Measurements from ENCODE around the gene RGPD8. TPM values are rescaled to one million over a fixed set of nuclear protein-coding genes. Genes with fewer than 3 reads are reported as not detected.
"Not testable (repeated sequence)": the region's sequence is repeated elsewhere in the genome, so short reads cannot be mapped to it uniquely, and the experiment has no call there.

Gene RGPD8
- total and polyA plus RNA-seq, 9 donors: 0.70 to 23.5 (median 15.7) TPM

DNA sequence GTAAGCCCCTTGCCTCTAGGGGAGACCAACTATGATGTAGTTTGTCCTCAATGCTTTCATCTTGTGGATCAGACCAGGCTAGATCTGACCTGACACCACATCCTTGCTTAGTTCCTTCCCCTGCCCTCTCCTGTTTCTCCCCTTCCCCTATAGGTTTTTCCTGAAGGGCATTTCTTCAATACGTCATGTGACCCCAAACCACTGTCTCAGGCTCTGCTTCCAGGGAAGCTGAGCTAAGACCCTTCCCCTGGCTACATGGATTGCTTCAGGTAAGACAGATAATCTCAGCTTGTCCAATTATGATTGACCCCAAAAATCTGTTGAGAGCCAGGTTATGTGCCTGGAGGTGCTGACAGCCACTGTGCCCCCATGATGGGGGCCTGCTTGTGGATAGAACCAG is 25.9 kb upstream of the RGPD8 start:
- TF ChIP-seq POLR2A (IDR thresholded peaks at IDR 0.05) (no peak), CTCF (IDR thresholded peaks at IDR 0.05) (no peak)
- intact Hi-C loops (cut with DNase I): no loop called here
- no peak for DNase-seq
- no peak overlapping the region for H3K27ac ChIP-seq
- no peaks in the 10 kb centered on the region for H3K9me3 ChIP-seq
- no peaks in the 10 kb centered on the region for H3K36me3 ChIP-seq
- no peaks in the 10 kb centered on the region for H3K4me1 ChIP-seq (ENCODE audit: insufficient read depth)
- WGBS, 3 donors: 87 to 97% (median 89%) methylated on average over 1 of the region's 1 CpG
- no peaks in the 10 kb centered on the region for H3K27me3 ChIP-seq
- H3K4me3 ChIP-seq: no peak overlapping the region

- intact Hi-C loops (cut with DNase I): no loop called here
These were observed 21.1 kb upstream of the RGPD8 start for GRCh38 chr2:112454586-112454985.

GRCh38 chr2:112451317-112451716 is 17.9 kb upstream of the RGPD8 start:
- no peak overlapping the region for H3K27ac ChIP-seq
- H3K4me1 ChIP-seq (ENCODE audit: insufficient read depth): no peaks in the 10 kb centered on the region
- no peak overlapping the region for H3K4me3 ChIP-seq
- WGBS, 3 donors: 89 to 100% (median 99%) methylated on average over 1 of the region's 1 CpG
- no peaks in the 10 kb centered on the region for H3K27me3 ChIP-seq
- DNase-seq: no peak
- H3K9me3 ChIP-seq: peaks cover 0 to 2% of the 10 kb centered on the region in 2 donors
- intact Hi-C loops (cut with DNase I): no loop called here
- TF ChIP-seq EP300 (IDR thresholded peaks at IDR 0.05) (no peak), CTCF (IDR thresholded peaks at IDR 0.05) (no peak)
- no peaks in the 10 kb centered on the region for H3K36me3 ChIP-seq

More at GRCh38 chr2:112454586-112454985, 21.1 kb upstream of the RGPD8 start:
- Histone ChIP-seq H3K36me3 (no peaks in the 10 kb centered on the region), H3K4me1 (ENCODE audit: insufficient read depth) (no peaks in the 10 kb centered on the region), H3K4me3 (no peak overlapping the region), H3K27me3 (no peaks in the 10 kb centered on the region), H3K27ac (no peak overlapping the region), H3K9me3 (peaks cover 0 to 2% of the 10 kb centered on the region in 2 donors)
- TF ChIP-seq POLR2A (IDR thresholded peaks at IDR 0.05) (no peak), CTCF (IDR thresholded peaks at IDR 0.05) (no peak), EP300 (IDR thresholded peaks at IDR 0.05) (no peak)
- no peak for DNase-seq

DNA sequence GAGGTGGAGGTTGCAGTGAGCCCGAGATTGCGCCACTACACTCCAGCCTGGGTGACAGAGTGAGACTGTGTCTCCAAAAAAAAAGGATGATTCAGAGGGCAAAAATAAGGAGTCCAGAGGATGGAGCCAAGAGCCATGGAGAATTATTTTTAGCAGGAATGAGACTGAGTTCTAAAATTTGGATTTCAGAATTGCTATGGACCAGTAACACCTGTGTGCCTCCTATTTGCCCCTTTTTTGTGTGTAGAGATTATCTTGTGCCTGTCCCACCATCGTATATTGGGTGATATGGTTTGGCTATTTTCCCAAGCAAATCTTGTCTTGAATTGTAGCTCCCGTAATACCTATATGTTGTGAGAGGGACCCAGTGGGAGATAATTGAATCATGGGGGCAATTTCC is 16.4 kb upstream of the RGPD8 start:
- TF ChIP-seq POLR2A (IDR thresholded peaks at IDR 0.05): no peak
- TF ChIP-seq CTCF (IDR thresholded peaks at IDR 0.05): no peak
- TF ChIP-seq EP300 (IDR thresholded peaks at IDR 0.05): no peak
- Histone ChIP-seq H3K4me3 (no peak overlapping the region), H3K27me3 (no peaks in the 10 kb centered on the region), H3K36me3 (no peaks in the 10 kb centered on the region), H3K9me3 (peaks cover 0 to 2% of the 10 kb centered on the region in 2 donors), H3K4me1 (ENCODE audit: insufficient read depth) (no peaks in the 10 kb centered on the region), H3K27ac (no peak overlapping the region)
- intact Hi-C loops (cut with DNase I): no loop called here
- whole genome bisulfite sequencing, 3 donors: 83 to 93% (median 89%) methylated on average over 4 of the region's 4 CpGs
- DNase-seq: no peak

DNA sequence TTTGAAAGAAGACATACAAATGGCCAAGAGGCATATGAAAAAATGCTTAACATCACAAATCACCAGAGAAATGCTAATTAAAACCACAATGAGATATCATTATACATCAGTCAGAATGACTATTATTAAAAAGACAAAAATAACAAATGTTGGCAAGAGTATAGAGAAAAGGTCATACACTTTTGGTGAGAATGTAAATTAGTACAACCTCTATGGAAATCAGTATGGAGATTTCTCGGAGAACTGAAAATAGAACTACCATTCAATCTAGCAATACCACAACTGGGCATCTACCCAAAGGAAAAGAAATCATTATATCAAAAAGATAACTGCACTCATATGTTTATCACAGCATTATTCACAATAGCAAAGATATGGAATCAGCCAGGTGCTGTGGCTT is 10.8 kb upstream of the RGPD8 start:
- H3K9me3 ChIP-seq; H3K4me1 ChIP-seq (ENCODE audit: insufficient read depth); intact Hi-C loops (cut with DNase I); DNase-seq; H3K27ac ChIP-seq; H3K4me3 ChIP-seq; H3K36me3 ChIP-seq; H3K27me3 ChIP-seq: not testable (repeated sequence)
- 83 to 100% (median 88%) methylated on average over 1 of the region's 1 CpG for WGBS, 3 donors

DNA sequence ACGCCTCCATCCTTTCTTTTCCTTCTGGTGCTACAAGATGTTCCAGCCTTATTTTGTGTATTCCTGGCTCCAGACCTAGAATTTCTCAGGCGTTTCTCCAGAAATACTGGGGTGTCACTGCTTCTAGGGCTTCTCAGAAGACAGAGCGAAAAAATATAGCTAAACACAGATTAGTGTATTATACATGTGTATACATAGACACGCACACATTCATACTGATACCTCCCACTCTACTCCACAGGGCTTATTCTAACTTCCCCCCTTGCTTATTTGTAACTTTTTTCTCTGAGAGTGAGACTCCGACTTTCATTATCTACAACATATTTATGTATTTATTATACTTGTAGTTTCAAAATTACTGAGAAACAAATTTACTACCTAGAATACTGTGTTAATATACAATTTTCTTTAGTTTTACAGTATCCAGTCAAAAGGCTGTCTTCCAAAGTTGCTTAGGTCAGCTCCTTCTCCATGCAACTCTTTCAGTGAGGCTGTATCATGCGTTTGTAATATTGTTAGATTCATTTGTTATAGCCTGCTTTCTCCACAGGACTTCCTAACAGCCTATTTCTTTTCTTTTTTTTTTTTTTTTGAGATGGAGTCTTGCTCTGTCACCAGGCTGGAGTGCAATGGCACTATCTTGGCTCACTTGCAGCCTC is 5.3 kb upstream of the RGPD8 start:
- not testable (repeated sequence) for H3K27me3 ChIP-seq; H3K36me3 ChIP-seq; DNase-seq; H3K27ac ChIP-seq; H3K9me3 ChIP-seq; H3K4me1 ChIP-seq (ENCODE audit: insufficient read depth); H3K4me3 ChIP-seq
- WGBS, 3 donors: 76 to 83% (median 80%) methylated on average over 6 of the region's 6 CpGs
- intact Hi-C loops (cut with DNase I): loop anchor here in 2 of 4 donors (10.0 kb wide), 2 partner anchors 174 to 184 kb away; partner anchors contain the start of gene ZC3H8 (in 1 of the 2)

DNA sequence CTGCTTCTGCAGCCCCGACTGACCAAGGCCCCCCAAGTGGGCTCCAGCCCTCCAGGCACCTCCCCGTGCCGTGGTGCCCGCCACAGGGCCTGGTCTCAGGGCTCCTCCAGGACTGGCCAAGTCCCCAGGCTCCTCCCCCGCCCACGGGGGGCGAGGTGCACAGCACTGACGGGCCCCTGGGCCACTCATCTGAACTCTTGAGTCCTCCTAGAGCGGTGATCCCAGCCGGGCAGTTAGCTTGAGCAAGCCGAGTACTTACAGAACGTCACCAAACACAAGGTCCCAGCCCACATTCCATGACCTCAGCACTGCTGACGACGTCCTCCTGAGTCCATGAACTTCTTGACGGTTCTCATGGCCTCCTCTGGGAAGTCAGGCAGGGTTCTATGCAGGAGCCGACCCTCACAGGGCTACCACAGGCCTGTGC is 4.0 kb upstream of the RGPD8 start:
- not testable (repeated sequence) for H3K4me3 ChIP-seq; DNase-seq; H3K9me3 ChIP-seq; H3K36me3 ChIP-seq; H3K27me3 ChIP-seq; H3K4me1 ChIP-seq (ENCODE audit: insufficient read depth); H3K27ac ChIP-seq
- 74 to 80% (median 77%) methylated on average over 12 to 15 of the region's 16 CpGs for WGBS, 3 donors
- intact Hi-C loops (cut with DNase I): loop anchor here in 2 of 4 donors (10.0 kb wide), 2 partner anchors 173 to 183 kb away; partner anchors contain the start of gene ZC3H8 (in 1 of the 2)

- intact Hi-C loops (cut with DNase I): loop anchor here in 2 of 4 donors (10.0 kb wide), 2 partner anchors 172 to 182 kb away; partner anchors contain the start of gene ZC3H8 (in 1 of the 2)
- H3K4me1 ChIP-seq (ENCODE audit: insufficient read depth); H3K36me3 ChIP-seq; H3K27me3 ChIP-seq; H3K27ac ChIP-seq; H3K9me3 ChIP-seq; H3K4me3 ChIP-seq; DNase-seq: not testable (repeated sequence)
- 89 to 98% (median 91%) methylated on average over 6 to 10 of the region's 10 CpGs for WGBS, 3 donors
These were observed 3.5 kb upstream of the RGPD8 start for GRCh38 chr2:112436993-112437392.

All from ovary (tissue), 9 donors.